ENCODE results near the gene DYNC1H1.

GRCh38 chr14:102044566-102044965 lies 80.2 kb downstream of the DYNC1H1 start:
- TF ChIP-seq CTCF (IDR thresholded peaks at IDR 0.05 in 4 of 5, conservative IDR thresholded peaks at IDR 0.05 in 1 of 5) (no peak), POLR2A (IDR thresholded peaks at IDR 0.05) (no peak)
